ENCODE results near the gene SPEM1. TPM values are rescaled to one million over a fixed set of nuclear protein-coding genes. Genes with fewer than 3 reads are reported as not detected.

The SPEM1 gene
- total and polyA plus RNA-seq, 10 of the 15 experiments (the other 5 are each of a cell fraction or from before 2014, with no cell fraction given): not detected

DNA sequence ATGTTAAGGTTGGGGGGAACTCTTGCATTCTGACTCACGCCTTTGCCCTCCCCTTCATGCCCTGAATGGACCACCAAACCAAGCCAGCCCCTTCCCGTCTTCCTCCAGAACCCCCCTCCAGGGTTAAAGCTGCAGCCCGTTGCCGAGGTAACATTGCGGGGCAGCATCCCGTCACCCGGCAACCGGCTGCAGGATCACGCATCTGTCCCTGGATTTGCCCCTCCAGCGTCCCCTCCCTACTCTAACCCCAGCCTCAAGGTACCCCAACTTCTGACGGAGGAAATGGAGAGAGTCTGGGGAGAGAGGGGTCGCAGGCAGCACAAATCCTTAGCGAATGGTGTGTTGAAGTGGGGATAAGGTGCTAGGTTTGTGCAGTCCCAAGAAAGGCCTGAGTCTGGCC is 13.0 kb upstream of the SPEM1 start:
- Histone ChIP-seq H3K27ac (ENCODE audit: control insufficient read depth, insufficient read depth) (no peak overlapping the region), H3K4me1 (ENCODE audit: control insufficient read depth, insufficient read depth, low read length) (peaks cover 3% of the 10 kb centered on the region; the same call in 1 of the 2 replicates), H3K79me2 (ENCODE audit: control insufficient read depth, insufficient read depth, low read length) (peaks cover 2% of the 10 kb centered on the region), H2AFZ (ENCODE audit: control insufficient read depth, low read depth, low read length) (no peak overlapping the region), H3K36me3 (ENCODE audit: control insufficient read depth in 2 of 2, insufficient read depth in 2 of 2, low read length in 1 of 2) (no peaks in the 10 kb centered on the region), H3K9ac (ENCODE audit: control insufficient read depth, insufficient read depth, low read length) (no peak overlapping the region), H3K4me2 (ENCODE audit: control insufficient read depth, insufficient read depth) (no peak overlapping the region), H3K9me3 (replicated peaks; ENCODE audit: control insufficient read depth, insufficient read depth, low read length) (no peaks in the 10 kb centered on the region), H3K27me3 (replicated peaks in 1 of 2; ENCODE audit: control insufficient read depth in 2 of 2, insufficient read depth in 2 of 2, low read length in 1 of 2) (peaks cover 0 to 6% of the 10 kb centered on the region in 2 experiments; a peak in 2 of 4 replicates), H3K4me3 (no peak overlapping the region), H4K20me1 (ENCODE audit: control insufficient read depth, insufficient read depth) (no peaks in the 10 kb centered on the region)
- TF ChIP-seq JUND (IDR thresholded peaks at IDR 0.05; ENCODE audit: low read depth, low read length): no peak
- TF ChIP-seq JUNB (IDR thresholded peaks at IDR 0.05): no peak
- no peak for TF ChIP-seq SKIL (IDR thresholded peaks at IDR 0.05; ENCODE audit: low read depth, poor library complexity, severe bottlenecking)
- TF ChIP-seq TARDBP (IDR thresholded peaks at IDR 0.05; ENCODE audit: borderline replicate concordance): no peak
- TF ChIP-seq BMI1 (IDR thresholded peaks at IDR 0.05; ENCODE audit: borderline replicate concordance): no peak
- no peak for TF ChIP-seq IRF3 (IDR thresholded peaks at IDR 0.05)
- no peak for TF ChIP-seq HDAC2 (IDR thresholded peaks at IDR 0.05)
- no peak for TF ChIP-seq NR2C1 (IDR thresholded peaks at IDR 0.05)
- no peak for TF ChIP-seq EZH2 (IDR thresholded peaks at IDR 0.05; ENCODE audit: borderline replicate concordance, control insufficient read depth, low read depth, low read length)
- TF ChIP-seq, protein P1, sequence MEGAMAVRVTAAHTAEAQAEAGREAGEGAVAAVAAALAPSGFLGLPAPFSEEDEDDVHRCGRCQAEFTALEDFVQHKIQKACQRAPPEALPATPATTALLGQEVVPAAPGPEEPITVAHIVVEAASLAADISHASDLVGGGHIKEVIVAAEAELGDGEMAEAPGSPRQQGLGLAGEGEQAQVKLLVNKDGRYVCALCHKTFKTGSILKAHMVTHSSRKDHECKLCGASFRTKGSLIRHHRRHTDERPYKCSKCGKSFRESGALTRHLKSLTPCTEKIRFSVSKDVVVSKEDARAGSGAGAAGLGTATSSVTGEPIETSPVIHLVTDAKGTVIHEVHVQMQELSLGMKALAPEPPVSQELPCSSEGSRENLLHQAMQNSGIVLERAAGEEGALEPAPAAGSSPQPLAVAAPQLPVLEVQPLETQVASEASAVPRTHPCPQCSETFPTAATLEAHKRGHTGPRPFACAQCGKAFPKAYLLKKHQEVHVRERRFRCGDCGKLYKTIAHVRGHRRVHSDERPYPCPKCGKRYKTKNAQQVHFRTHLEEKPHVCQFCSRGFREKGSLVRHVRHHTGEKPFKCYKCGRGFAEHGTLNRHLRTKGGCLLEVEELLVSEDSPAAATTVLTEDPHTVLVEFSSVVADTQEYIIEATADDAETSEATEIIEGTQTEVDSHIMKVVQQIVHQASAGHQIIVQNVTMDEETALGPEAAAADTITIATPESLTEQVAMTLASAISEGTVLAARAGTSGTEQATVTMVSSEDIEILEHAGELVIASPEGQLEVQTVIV (IDR thresholded peaks at IDR 0.05; ENCODE audit: borderline replicate concordance, partially characterized antibody): no peak
- TF ChIP-seq ZNF592 (IDR thresholded peaks at IDR 0.05): no peak
- TF ChIP-seq, protein P2, sequence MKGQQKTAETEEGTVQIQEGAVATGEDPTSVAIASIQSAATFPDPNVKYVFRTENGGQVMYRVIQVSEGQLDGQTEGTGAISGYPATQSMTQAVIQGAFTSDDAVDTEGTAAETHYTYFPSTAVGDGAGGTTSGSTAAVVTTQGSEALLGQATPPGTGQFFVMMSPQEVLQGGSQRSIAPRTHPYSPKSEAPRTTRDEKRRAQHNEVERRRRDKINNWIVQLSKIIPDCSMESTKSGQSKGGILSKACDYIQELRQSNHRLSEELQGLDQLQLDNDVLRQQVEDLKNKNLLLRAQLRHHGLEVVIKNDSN (IDR thresholded peaks at IDR 0.05; ENCODE audit: borderline replicate concordance, extremely low read length, insufficient read depth, low read depth, low read length): no peak
- no peak for TF ChIP-seq MTA2 (IDR thresholded peaks at IDR 0.05; ENCODE audit: low read depth)
- in situ Hi-C loops (cut with MboI) (no loop called here), intact Hi-C loops (cut with micrococcal nuclease; ENCODE audit: unreplicated experiment) (no loop called here)
- ATAC-seq (no peak), DNase-seq (ENCODE audit: low read depth, low spot score) (no peak), FAIRE-seq (no peak)
- ChIA-PET RAD21 (ENCODE audit: unreplicated experiment) (no interaction called here), SMC1A (ENCODE audit: uncharacterized antibody, unreplicated experiment) (no interaction called here), POLR2A (no interaction called here), CTCF (no interaction called here)
- 63% methylated on average over 13 of the region's 13 CpGs for WGBS (ENCODE audit: insufficient coverage, insufficient replicate concordance, low lambda C conversion rate, missing lambda C conversion rate)
- BruUV-seq (replicated peaks): no TSS peak

Data from GM12878 (cell line).